HepG2 (cell line): ENCODE data around the gene IER2. TPM values are rescaled to one million over a fixed set of nuclear protein-coding genes. Genes with fewer than 3 reads are reported as not detected.

Experiments used
- ARNT ChIP-seq: fragments of 450-650 bp; IDR thresholded peaks from 2 replicates; pipeline ENCODE4 v1.6.1; 2017
- CENPBD1 ChIP-seq: sonication (generic); formaldehyde crosslinking; IDR thresholded peaks from 2 replicates; pipeline ENCODE4 v1.8.0; 2022; ENCODE audit warnings: missing genetic modification reagents, low read depth, mild to moderate bottlenecking, borderline replicate concordance
- FUBP1 ChIP-seq: sonication (generic); formaldehyde crosslinking; IDR thresholded peaks from 2 replicates; pipeline ENCODE4 v1.5.1; 2020; ENCODE audit warnings: missing genetic modification reagents, mild to moderate bottlenecking, borderline replicate concordance
- IRF2 ChIP-seq: IDR thresholded peaks from 2 replicates; pipeline ENCODE4 v1.6.1; 2018; ENCODE audit warnings: missing genetic modification reagents, missing compliant biosample characterization
- KLF13 ChIP-seq: sonication (generic); formaldehyde crosslinking; IDR thresholded peaks from 2 replicates; pipeline ENCODE4 v1.4.0; 2020; ENCODE audit warnings: mild to moderate bottlenecking, missing genetic modification reagents
- MYNN ChIP-seq: sonication (generic); formaldehyde crosslinking; IDR thresholded peaks from 2 replicates; pipeline ENCODE4 v1.4.0; 2020; ENCODE audit warnings: mild to moderate bottlenecking, low read depth, missing genetic modification reagents
- NFE2L2 ChIP-seq: fragments of 150-350 bp; IDR thresholded peaks from 2 replicates; pipeline ENCODE4 v1.6.1; 2014; ENCODE audit warnings: low read length
- SRSF4 ChIP-seq: fragments of 200-400 bp; formaldehyde crosslinking; IDR thresholded peaks from one replicate; pipeline ENCODE4 v1.6.1; 2018; ENCODE audit warnings: mild to moderate bottlenecking, low read depth, low read length, moderate library complexity; ENCODE audit not compliant: poor library complexity, severe bottlenecking
- ZFP36L1 ChIP-seq: sonication (generic); formaldehyde crosslinking; IDR thresholded peaks from 2 replicates; pipeline ENCODE4 v1.8.0; 2022; ENCODE audit warnings: mild to moderate bottlenecking, missing genetic modification reagents, moderate library complexity
- ZKSCAN1 ChIP-seq: fragments of 150-350 bp; IDR thresholded peaks from 2 replicates; pipeline ENCODE4 v1.6.1; 2014; ENCODE audit warnings: low read length
- ZNF282 ChIP-seq: fragments of 450-650 bp; IDR thresholded peaks from 2 replicates; pipeline ENCODE4 v1.6.1; 2018; ENCODE audit not compliant: partially characterized antibody
- ZNF354B ChIP-seq: sonication (generic); formaldehyde crosslinking; IDR thresholded peaks from 2 replicates; pipeline ENCODE4 v1.8.0; 2022; ENCODE audit warnings: mild to moderate bottlenecking, missing genetic modification reagents
- ZNF441 ChIP-seq: sonication (generic); formaldehyde crosslinking; IDR thresholded peaks from 2 replicates; pipeline ENCODE4 v1.7.0; 2021; ENCODE audit warnings: missing genetic modification reagents, borderline replicate concordance
- ZNF713 ChIP-seq: sonication (generic); formaldehyde crosslinking; IDR thresholded peaks from 2 replicates; pipeline ENCODE4 v1.4.0; 2020; ENCODE audit warnings: mild to moderate bottlenecking, missing genetic modification reagents
- ZNF766 ChIP-seq: sonication (generic); formaldehyde crosslinking; IDR thresholded peaks from 2 replicates; pipeline ENCODE4 v1.5.0; 2020; ENCODE audit warnings: missing genetic modification reagents, borderline replicate concordance
- ZNF768 ChIP-seq: sonication (generic); formaldehyde crosslinking; IDR thresholded peaks from 2 replicates; pipeline ENCODE4 v1.4.0; 2020; ENCODE audit warnings: missing genetic modification reagents
- ZNF850 ChIP-seq: sonication (generic); formaldehyde crosslinking; conservative IDR thresholded peaks from 2 replicates; pipeline ENCODE4 v1.9.0; 2021; ENCODE audit warnings: mild to moderate bottlenecking, missing genetic modification reagents
- polyA plus RNA-seq, 8 experiments: library from polyadenylated mRNA; depleted of rRNA in 3 of 8; stranded (reverse) in 7 of 8; unstranded in 1 of 8; fragments of >200 nt; fragmentation: Illumina TruSeq in 4 of 8; extraction: Trizol in 4 of 8; gene quantifications; 2 replicates each; pipeline versions ENCODE4 v1.2.1 to v1.2.3, GENCODE V29; 2011 to 2016; ENCODE audit warnings: low read depth in 4 of 8, missing spikeins in 1 of 8, mixed read lengths in 1 of 8; ENCODE audit not compliant: insufficient read depth in 1 of 8
- total RNA-seq, 5 experiments: library from RNA; depleted of rRNA; stranded (reverse); fragments of >200 nt; fragmentation: Illumina TruSeq; extraction: Trizol; gene quantifications; 2 replicates each; pipeline ENCODE4 v1.2.3, GENCODE V29; 2016; ENCODE audit warnings: low read depth in 1 of 5
- TF ChIP-seq, protein P1 (sequence below): sonication (generic); formaldehyde crosslinking; conservative IDR thresholded peaks from 2 replicates; pipeline ENCODE4 v1.8.1; 2023; ENCODE audit warnings: missing genetic modification reagents
- TF ChIP-seq, protein P2 (sequence below): sonication (generic); formaldehyde crosslinking; IDR thresholded peaks from 2 replicates; pipeline ENCODE4 v1.5.1; 2020; ENCODE audit warnings: mild to moderate bottlenecking, missing genetic modification reagents, moderate library complexity

The IER2 gene
- total and polyA plus RNA-seq, 2 of the 13 experiments (the other 11 are each of a cell fraction or from before 2014, with no cell fraction given) = 10.1 to 14.3 TPM

GRCh38 chr19:13162724-13163608 is 12.8 kb downstream of the IER2 start (continued):
- TF ChIP-seq ZKSCAN1 = no peak
- no peak for TF ChIP-seq ZNF713 (CRISPR knock-in tag)
- TF ChIP-seq IRF2 (CRISPR knock-in tag) = peak; percentile 93
- no peak for TF ChIP-seq ZNF850
- no peak for TF ChIP-seq MYNN
- TF ChIP-seq ZNF768 = peak; percentile 74; the same call in 1 of the 2 replicates
- no peak for TF ChIP-seq CENPBD1 (CRISPR knock-in tag)
- TF ChIP-seq ZFP36L1 = no peak; the same call in 1 of the 2 replicates
- TF ChIP-seq SRSF4 = no peak
- peak; percentile 47; the same call in 1 of the 2 replicates for TF ChIP-seq ZNF441 (CRISPR knock-in tag)
- no peak for TF ChIP-seq NFE2L2
- TF ChIP-seq FUBP1 (CRISPR knock-in tag) = no peak
- TF ChIP-seq ARNT = no peak
- TF ChIP-seq, protein P1, sequence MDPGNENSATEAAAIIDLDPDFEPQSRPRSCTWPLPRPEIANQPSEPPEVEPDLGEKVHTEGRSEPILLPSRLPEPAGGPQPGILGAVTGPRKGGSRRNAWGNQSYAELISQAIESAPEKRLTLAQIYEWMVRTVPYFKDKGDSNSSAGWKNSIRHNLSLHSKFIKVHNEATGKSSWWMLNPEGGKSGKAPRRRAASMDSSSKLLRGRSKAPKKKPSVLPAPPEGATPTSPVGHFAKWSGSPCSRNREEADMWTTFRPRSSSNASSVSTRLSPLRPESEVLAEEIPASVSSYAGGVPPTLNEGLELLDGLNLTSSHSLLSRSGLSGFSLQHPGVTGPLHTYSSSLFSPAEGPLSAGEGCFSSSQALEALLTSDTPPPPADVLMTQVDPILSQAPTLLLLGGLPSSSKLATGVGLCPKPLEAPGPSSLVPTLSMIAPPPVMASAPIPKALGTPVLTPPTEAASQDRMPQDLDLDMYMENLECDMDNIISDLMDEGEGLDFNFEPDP (CRISPR knock-in tag) = no peak
- no peak for TF ChIP-seq ZNF354B (CRISPR knock-in tag)
- no peak for TF ChIP-seq ZNF282
- TF ChIP-seq, protein P2, sequence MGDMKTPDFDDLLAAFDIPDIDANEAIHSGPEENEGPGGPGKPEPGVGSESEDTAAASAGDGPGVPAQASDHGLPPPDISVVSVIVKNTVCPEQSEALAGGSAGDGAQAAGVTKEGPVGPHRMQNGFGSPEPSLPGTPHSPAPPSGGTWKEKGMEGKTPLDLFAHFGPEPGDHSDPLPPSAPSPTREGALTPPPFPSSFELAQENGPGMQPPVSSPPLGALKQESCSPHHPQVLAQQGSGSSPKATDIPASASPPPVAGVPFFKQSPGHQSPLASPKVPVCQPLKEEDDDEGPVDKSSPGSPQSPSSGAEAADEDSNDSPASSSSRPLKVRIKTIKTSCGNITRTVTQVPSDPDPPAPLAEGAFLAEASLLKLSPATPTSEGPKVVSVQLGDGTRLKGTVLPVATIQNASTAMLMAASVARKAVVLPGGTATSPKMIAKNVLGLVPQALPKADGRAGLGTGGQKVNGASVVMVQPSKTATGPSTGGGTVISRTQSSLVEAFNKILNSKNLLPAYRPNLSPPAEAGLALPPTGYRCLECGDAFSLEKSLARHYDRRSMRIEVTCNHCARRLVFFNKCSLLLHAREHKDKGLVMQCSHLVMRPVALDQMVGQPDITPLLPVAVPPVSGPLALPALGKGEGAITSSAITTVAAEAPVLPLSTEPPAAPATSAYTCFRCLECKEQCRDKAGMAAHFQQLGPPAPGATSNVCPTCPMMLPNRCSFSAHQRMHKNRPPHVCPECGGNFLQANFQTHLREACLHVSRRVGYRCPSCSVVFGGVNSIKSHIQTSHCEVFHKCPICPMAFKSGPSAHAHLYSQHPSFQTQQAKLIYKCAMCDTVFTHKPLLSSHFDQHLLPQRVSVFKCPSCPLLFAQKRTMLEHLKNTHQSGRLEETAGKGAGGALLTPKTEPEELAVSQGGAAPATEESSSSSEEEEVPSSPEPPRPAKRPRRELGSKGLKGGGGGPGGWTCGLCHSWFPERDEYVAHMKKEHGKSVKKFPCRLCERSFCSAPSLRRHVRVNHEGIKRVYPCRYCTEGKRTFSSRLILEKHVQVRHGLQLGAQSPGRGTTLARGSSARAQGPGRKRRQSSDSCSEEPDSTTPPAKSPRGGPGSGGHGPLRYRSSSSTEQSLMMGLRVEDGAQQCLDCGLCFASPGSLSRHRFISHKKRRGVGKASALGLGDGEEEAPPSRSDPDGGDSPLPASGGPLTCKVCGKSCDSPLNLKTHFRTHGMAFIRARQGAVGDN = peak; percentile 95
- TF ChIP-seq KLF13 = no peak
- TF ChIP-seq ZNF766 = no peak
